HG03439 (cell line): ENCODE measurements around the gene JARID2.

Source experiments
- ATAC-seq: cut with Tn5 transposase; IDR thresholded peaks from one replicate; pipeline ENCODE4 v1.9.1; 2021; ENCODE audit warnings: mild to moderate bottlenecking, moderate library complexity; ENCODE audit not compliant: unreplicated experiment

The JARID2 gene

DNA sequence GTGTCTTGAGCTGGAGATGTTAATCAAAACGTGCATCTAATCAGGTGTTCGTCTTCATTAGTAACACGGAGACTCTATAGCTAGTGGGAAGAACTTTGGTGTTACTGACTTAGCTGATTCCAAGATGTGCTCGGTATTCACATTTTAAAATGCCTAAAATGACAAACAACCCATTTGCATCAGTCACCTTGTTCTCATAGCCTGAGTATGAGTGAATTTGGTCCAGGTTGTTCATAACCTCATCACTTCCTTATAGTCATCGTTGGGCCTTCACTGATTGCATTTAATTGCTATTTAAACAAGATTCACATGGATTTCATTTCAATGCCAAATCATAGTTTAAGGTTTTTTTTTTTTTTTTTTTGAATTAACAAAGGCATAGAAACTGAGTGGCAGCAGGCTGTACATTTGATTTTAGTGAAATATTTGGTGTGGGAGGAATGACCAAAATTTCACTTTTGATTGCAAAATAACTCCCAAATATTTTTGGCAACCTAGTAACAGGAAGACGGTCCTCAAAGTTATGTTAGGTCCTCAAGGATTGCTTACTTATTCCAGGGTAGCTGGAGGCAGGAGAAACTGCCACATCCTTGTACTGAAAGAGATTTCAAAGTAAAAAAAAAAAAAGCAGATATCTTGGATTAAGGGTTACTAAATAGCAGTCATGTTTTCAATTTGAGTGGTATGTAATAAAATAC lies 104.7 kb downstream of the JARID2 start:
- ATAC-seq: no peak

DNA sequence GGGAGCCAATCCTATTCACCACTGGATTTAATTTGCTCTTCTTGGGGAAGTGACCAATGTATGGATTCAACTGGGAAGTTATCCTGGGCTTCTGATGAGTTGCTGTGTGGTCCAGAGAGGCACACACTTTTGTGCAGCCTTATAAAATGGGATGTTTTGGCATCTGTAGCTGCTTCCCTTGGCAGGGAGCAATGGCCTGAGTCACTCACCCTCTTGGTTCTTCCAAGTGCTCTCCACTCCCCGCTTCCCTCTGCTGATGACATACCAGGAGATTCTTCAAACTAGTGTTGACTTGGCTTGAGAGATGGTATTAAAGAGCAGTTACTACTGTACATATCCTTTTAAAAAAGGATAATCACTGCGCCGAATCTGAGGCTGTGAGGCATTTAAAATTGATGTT lies 105.8 kb downstream of the JARID2 start:
- ATAC-seq: no peak

DNA sequence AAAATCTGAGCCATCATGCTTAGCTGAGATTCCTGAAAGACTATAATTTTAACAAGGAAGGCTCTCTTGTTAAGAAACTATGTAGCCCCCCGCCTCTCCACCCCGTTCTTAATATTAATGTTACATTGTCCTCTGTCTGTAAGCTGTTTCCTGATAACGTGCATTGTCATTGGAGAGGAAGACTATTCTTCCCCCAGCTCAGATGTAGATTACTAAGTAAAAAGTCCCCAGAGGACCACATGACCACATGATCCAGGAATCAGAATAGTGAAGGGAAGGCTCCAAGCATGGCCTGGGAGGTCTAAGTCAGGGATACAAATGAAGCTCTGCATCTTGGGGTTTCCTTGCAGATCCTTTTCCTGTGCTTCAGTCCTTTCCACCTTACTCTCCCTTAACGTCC lies 106.4 kb downstream of the JARID2 start:
- ATAC-seq: no peak

DNA sequence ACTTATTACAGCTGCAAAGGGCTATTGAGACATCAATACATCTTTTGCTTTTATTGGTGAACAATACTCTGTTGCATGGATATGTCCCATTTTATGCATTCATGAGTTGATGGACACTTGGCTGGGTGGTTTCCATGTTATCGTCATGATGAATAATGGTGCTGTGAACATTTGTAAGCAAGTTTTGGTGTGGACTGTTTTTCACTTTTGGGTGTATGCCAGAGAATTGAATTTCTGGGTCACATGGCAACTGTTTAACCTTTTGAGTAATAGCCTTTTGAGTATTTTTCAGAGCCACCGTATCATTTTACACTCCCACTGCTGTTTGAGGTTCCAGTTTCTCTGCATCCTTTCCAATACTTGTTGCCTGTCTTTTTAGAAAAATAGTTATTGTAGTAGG lies 107.0 kb downstream of the JARID2 start:
- ATAC-seq: no peak

DNA sequence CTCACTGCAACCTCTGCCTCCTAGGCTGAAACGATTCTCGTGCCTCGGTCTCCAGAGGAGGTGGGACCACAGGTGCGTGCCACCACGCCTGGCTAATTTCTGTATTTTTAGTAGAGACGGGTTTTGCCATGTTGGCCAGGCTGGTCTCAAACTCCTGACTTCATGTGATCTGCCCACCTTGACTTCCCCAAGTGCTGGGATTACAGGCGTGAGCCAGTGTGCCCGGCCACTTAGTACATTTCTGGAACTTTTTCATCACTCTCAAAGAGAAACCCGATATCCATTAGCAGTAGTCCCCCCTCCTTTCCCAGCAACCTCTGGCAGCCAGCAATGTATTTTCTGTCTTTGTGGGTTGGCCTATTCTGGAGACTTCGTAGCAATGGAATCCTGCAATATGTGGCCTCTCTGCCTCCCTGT lies 109.8 kb downstream of the JARID2 start:
- no peak for ATAC-seq

DNA sequence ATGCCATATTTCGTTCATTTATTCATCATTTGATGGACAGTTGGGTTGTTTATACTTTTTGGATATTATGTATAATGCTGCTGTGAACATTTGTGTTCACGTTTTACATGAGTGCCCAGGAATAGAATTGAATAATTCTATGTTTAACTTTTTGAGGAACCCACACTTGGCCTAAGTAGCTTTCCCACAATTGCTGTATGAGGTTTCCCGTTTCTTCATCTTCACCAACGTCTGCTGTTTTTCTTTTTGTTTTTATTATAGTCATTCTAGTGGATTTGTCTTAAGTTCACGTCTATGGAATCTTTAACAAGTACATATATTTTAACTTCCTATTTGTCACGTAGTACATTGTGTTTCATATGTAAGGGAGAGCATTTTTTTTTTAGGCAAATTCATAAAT lies 110.3 kb downstream of the JARID2 start:
- no peak for ATAC-seq

DNA sequence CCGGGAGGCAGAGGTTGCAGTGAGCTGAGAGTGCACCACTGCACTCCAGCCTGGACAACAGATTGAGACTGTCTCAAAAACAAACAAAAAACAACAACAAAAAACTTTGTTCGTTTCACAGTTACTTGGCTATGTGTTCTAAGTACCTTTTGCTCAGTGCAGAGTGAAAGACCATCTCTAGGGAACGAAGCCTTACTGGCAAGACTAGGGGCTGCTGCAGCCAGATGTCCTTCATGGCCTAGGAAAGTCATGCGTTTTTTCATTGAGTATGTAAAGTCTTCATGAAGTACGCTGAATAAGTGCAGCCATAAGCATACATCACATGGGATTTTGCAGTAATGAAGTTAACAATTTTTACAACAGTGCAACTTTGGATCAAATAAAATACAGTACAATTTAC lies 111.1 kb downstream of the JARID2 start:
- ATAC-seq: no peak

DNA sequence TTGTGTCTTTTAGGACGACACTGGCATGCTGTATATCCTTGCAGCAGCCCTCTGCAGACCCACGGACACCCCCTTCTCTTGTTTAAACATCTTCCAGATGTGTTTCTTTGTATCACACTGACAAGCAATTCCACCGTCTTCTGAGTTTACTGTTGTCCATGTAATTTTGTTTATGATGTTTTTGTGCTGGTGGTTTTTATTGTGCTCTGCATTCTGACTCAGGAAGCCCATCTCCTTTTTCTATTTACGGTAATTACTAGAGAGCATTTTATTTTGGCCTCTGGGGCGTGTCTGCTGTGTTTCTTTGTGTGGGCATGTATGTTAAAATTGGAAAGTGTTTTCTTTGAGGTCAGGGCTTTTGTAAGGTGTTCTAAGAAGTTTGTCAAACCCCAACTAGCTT lies 111.9 kb downstream of the JARID2 start:
- ATAC-seq: no peak

DNA sequence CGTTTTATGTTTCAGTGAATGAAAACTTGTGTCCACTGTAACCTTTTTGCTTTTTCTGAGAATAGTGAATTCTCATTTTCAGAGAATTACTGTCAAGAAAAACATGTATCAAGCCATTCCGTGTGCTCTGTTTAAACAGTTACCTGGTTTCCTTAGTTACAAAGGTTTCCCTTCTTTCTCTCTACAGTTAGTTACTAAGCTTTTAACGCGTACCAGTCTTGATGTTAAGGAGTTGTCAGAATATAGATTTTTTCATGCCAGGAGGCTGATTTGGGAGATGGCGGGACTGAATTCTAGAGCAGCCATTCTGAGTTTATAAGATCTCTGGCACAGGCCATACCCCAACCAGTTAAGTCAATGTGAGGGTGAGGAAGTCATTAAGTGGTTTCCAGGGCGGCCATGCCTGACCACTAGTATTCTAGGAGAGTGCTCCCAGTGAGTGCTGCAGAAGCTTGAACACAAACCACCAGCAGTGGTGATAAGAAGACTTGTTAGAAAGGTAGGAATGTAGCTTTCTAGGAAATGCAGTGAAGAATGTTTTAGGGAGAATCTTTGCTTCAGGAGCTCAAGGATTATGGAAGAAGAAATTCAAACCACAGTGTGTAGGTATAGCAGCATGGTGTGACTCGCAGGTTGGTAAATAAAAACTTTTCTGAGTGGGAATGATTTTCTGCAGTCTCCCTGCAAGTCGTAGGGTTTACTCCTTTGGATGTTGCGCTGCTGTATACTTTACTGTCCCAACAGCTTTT lies 112.9 kb downstream of the JARID2 start:
- ATAC-seq: no peak

DNA sequence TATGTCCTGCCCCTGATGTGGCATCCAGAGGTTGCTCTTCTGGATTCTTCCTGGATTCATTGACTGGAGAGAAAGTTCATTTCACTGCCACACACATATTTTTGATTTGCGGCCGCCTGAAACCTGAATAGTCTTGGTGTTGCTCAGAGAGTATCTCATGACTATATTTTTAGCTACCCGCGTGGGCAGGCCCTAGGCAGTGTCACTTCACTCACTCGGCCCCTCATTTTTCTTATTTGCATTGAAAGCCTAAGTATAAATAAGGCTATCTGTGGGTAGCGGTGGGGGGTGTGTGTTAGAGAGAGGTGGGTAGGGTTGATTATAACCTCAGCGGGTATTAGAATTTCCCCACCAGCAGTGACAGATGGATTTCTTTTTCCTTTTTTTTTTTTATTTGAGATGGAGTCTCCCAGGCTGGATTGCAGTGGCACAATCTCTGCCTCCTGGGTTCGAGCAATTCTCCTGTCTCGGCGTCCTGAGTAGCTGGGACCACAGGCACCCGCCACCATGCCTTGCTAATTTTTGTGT lies 113.5 kb downstream of the JARID2 start:
- peak; percentile 47 for ATAC-seq

DNA sequence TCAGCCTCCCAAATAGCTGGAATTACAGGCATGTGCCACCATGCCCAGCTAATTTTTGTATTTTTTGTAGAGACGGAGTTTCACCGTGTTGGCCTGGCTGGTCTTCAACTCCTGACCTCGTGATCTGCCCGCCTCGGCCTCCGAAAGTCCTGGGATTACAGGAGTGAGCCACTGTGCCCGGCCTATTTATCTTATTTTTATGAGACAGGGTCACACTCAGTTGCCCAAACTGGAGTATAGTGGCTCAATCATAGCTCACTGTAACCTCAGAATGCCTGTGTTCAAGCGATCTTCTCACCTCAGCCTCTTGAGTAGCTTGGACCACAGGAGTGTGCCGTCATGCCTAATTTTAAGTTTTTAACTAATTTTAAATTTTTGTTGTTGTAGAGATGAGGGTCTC lies 114.4 kb downstream of the JARID2 start:
- ATAC-seq: no peak

DNA sequence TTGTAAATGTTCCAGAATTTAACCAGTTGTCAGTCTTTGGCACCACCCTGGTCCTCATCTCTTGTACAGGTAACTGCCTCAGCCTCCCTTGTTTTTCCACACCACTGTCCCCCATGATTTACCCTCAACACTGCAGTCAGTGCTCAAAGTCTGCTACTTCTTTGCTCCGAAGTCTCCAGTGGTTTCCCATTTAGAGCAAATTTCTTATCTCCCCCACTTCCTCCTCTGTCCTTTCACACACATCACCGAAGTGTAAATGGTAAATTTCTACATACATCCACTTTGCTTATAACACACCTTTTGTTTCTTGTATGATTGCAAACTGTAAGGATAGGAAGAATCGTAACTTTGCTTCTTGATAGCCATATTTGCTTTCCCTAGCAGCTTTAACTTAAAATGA lies 115.3 kb downstream of the JARID2 start:
- no peak for ATAC-seq

DNA sequence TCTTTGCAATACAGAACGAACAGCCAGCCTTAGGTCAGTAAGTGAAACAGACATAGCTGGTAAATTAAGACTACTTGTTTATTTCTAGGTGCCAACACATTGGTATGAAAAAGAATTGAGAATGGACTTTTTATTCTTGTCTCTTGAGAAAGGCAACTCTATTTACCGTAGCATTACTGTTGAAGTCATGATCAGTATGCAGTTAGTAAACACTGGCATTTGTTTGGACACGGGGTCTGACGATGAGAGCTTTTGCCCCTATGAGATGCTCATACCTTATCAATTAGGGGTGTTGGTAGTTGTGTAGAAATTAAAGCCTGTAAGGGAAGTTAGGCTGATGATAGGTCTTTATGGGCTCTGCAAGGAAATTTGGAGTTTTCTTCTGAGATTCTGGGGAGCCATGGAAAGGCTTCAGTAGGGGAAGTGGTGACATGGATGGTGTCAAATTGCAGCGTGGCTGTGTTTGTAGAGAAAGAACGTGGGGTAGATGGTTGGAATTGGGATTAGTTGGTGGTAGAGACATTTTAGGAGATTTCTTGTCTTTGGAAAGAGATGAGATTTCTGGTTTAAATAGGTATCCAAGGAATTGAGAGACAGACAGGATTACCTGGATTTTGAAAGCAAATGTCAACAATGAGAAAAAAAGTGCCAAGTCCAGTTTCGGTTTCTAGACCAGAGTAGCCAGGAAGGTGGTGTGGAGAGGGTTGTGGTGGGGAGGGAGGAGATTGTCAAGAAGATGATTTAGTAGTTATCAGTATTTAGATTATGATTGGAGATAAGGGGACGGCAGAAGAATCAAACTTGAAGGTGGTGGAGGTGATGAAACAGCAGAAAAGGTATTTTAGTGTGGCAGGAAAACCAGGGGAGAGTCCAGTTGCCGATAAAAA lies 116.6 kb downstream of the JARID2 start:
- ATAC-seq: no peak

DNA sequence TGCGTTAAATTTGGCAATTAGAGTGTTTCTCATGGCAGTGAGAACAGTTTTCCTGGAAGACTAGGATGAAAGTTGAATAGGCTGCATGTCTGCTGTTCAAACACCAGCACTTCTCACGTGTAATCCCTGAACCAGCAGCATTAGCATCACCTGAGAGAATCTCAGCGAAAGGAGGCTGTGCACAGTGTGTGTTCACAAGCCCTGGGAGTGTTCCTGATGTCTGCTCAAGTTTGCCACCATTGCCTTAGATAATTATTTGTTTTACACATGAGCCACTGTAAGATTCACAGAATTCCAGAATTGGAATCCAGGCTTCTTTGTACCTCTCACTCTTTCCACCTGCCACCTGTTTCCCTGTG lies 117.3 kb downstream of the JARID2 start:
- ATAC-seq: no peak

DNA sequence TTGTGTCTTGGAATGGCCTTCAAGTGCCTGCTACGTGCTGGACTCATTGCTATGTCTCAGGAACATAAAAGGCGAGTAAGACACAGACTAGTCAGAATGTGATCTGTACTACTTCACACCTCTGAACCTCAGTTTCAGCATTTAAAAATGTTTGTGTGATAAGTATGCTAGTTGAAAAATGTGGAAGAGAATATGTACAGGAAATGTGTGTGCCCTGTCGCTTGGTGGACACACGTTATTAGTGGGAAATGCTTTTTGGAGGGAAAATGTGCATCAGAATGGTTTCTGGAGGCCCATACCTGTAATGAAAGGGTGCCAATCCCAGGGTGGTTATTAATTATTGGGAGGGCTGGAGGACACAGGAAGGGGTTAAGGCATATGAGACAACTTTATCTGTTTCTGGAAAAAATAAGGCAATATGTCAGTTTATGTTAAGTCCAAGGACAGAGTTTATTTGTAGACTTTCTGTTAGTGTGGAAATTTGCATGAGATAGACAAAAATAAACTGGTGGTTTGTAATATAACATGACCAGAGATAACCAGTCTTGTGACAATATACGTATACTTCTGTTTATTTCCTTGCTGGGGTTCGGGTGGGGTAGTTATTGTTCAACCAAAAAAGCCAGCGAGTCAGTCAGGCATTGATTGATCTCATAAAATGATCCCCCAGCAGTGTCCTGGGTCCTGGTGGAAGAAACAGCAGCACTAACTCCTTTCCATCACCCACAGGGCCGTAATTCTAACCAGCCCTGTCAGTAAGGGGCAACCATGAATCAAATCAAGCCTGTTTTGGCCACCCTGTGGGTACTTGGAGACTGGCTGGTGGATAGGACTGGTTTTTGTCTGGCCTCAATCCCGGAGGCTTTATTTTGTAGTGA lies 117.9 kb downstream of the JARID2 start:
- ATAC-seq: peak; percentile 37

DNA sequence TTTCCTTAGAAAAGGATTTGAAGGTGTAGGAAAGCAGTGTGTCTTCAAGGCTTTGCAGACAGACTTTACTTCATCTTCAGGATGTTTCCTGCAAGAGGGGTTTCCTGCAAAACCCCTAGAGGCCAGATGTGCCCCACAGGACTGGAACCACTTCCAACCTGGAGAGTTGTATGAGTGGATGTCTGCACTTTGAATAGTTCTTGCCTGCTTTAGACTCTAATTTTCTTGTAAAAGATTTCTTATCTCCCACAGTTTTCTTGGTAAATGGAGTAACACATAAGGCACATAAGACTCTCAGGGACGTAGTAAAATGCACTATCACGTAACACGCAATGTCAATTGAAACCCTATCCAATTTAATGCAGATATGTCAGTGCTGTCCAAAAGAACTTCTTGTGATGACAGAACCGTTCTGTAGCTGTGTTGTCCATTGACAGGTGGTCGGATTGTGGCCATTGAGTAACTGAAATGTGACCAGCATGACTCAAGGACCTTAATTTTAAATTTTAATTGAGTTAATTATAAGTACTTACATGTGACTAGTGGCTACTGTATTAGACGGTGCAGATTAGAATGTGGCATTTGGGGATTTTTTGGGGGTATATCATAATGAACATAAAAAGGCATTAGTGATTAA lies 118.7 kb downstream of the JARID2 start:
- no peak for ATAC-seq

DNA sequence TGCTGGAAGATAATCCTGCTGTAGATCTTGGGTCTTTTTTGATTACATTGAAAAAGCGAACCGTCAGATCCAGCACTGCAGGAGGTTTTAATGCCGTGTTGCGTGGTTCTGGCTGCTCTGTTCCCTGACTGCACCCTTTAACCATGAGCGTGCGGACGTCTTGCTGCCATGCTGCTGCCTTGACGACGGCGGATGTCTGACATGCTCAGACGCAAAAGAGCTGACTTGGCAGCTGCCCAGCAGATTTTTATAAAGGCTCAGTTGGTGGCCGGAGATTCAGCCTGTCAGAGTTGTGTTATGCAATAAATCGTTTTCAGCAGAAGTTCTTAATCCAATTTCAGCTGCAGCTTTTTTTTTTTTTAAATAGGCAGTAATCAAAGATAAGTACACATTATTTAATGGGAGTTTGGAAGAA lies 119.4 kb downstream of the JARID2 start:
- no peak for ATAC-seq

DNA sequence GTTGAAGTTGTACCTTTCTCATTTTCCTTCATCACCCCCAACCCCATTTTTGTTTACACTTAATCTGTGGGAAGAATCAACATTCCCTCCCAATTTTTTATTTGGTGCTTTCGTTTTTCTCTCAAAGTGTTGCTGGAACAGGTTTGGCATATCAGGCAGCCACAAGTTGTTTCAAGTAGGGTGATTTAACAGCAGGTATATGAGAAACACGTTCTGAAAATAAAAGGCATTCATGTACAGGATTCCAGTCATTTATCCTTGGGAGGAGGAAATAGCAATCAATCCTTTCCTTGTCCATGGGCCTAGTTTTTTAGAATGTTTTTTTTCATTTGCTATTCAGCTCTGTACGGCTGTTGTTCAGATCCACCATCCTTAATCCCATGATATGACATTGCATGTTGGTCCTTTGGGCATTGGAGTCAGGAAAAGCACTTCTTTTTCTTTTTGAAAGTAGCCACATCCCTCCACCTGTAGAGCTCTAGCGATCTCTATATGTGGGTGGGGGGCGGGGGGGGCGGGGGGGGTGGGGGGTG lies 120.2 kb downstream of the JARID2 start:
- ATAC-seq: no peak

DNA sequence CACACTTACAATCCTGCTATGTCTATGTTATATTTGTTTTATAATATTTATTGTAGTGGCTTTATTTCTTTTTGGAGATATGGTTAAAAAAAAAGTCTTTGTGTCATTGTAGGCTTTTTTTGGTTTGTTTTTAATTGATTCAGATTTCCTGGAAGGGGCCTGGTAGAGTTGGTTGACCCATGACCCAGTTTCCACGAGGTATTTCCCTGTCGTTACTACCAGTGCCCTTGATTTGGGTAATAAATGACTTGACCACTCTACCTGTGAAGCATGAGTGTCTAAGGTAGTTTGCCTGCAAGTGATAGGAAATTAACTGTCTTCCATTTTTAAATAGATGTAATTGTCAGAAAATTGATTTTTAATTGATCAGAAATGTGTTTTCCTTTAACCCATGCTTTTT lies 121.0 kb downstream of the JARID2 start:
- no peak for ATAC-seq

DNA sequence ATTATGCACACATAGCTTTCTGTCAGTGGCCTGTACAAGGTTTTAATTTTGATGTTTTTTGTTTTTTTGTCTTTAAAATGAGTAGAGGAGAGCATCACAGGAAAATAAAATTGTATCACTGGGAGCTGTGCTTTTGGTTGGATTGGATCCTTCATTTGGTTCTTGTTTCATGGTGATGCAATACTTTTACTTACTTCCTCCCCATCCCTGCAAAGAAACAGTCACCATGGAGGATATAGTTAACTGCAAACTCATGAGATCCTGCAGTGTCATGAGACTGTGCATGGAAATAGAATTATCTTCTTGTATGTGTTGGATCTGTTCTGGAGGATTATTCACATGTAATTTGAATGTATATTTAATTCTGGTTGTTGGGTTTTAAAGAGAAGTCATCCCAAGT lies 122.3 kb downstream of the JARID2 start:
- no peak for ATAC-seq
